WTC11 (cell line): Measurements from ENCODE around the gene PDHB. TPM values are rescaled to one million over a fixed set of nuclear protein-coding genes. Genes with fewer than 3 reads are reported as not detected.

Experiments
- ATAC-seq: fragments of 200-7000 bp; cut with Tn5 transposase; 2 replicates; pipeline ENCODE4 v1.10.0; 2021; ENCODE audit warnings: mild to moderate bottlenecking, moderate library complexity
- CTCF ChIA-PET: fragments of 300-600 bp; sonication (Branson Sonifier 250); formaldehyde crosslinking; loops from one replicate; lab custom pipeline; 2021; ENCODE audit warnings: antibody characterized with exemption; lab: Charles Lee
- POLR2A ChIA-PET: fragments of 350-600 bp; sonication (Branson Sonifier 250); formaldehyde crosslinking; loops from one replicate; lab custom pipeline; 2021; ENCODE audit warnings: antibody characterized with exemption; lab: Charles Lee
- DNase-seq: peaks from one replicate; pipeline ENCODE4 v3.0.0; 2021; ENCODE audit warnings: low spot score
- H3K27ac Mint-ChIP-seq: 2 replicates; pipeline ENCODE4 v1.8.0; 2021; ENCODE audit warnings: mixed read lengths
- H3K27me3 Mint-ChIP-seq: 2 replicates; pipeline ENCODE4 v1.8.0; 2021; ENCODE audit warnings: low read depth, mild to moderate bottlenecking, moderate library complexity, mixed read lengths
- H3K36me3 Mint-ChIP-seq: 2 replicates; pipeline ENCODE4 v1.8.0; 2021; ENCODE audit warnings: mixed read lengths
- H3K4me1 Mint-ChIP-seq: 2 replicates; pipeline ENCODE4 v1.8.0; 2022; ENCODE audit warnings: mixed read lengths
- H3K4me3 Mint-ChIP-seq: 2 replicates; pipeline ENCODE4 v1.8.0; 2021; ENCODE audit warnings: mild to moderate bottlenecking, moderate library complexity, mixed read lengths
- H3K9me3 Mint-ChIP-seq: 2 replicates; pipeline ENCODE4 v1.8.0; 2021; ENCODE audit warnings: mixed read lengths
- ATF6 ChIP-seq: sonication (generic); formaldehyde crosslinking; IDR thresholded peaks from 2 replicates; pipeline ENCODE4 v1.8.1; 2023; ENCODE audit warnings: mild to moderate bottlenecking, missing genetic modification reagents
- CREM ChIP-seq: sonication (generic); formaldehyde crosslinking; IDR thresholded peaks from 2 replicates; pipeline ENCODE4 v1.8.1; 2022; ENCODE audit warnings: mild to moderate bottlenecking, missing genetic modification reagents, moderate library complexity
- FOXP4 ChIP-seq: sonication (generic); formaldehyde crosslinking; IDR thresholded peaks from 2 replicates; pipeline ENCODE4 v1.8.0; 2022; ENCODE audit warnings: mild to moderate bottlenecking, missing genetic modification reagents
- GRHL2 ChIP-seq: fragments of 250-450 bp; sonication (Bioruptor Pico); IDR thresholded peaks from 2 replicates; pipeline ENCODE4 v1.8.0; 2022; ENCODE audit warnings: mild to moderate bottlenecking, moderate library complexity; ENCODE audit not compliant: insufficient replicate concordance, severe bottlenecking
- HMGA2 ChIP-seq: fragments of 250-450 bp; sonication (Bioruptor Pico); IDR thresholded peaks from 2 replicates; pipeline ENCODE4 v1.4.0; 2021; ENCODE audit warnings: mild to moderate bottlenecking, moderate library complexity
- KAT7 ChIP-seq: sonication (generic); formaldehyde crosslinking; IDR thresholded peaks from 2 replicates; pipeline ENCODE4 v1.8.1; 2023; ENCODE audit warnings: missing genetic modification reagents, mild to moderate bottlenecking, borderline replicate concordance
- MXD4 ChIP-seq: fragments of 250-450 bp; sonication (Bioruptor Pico); IDR thresholded peaks from 2 replicates; pipeline ENCODE4 v1.8.0; 2021; ENCODE audit warnings: mild to moderate bottlenecking, moderate library complexity, borderline replicate concordance
- NFATC4 ChIP-seq: fragments of 250-450 bp; sonication (Bioruptor Pico); IDR thresholded peaks from 2 replicates; pipeline ENCODE4 v1.9.0; 2021; ENCODE audit warnings: mild to moderate bottlenecking
- NFE2L1 ChIP-seq: sonication (generic); formaldehyde crosslinking; IDR thresholded peaks from 2 replicates; pipeline ENCODE4 v1.8.1; 2023; ENCODE audit warnings: missing genetic modification reagents
- RORB ChIP-seq: fragments of 250-450 bp; sonication (Bioruptor Pico); IDR thresholded peaks from 2 replicates; pipeline ENCODE4 v1.9.0; 2021; ENCODE audit warnings: mild to moderate bottlenecking
- ZBTB43 ChIP-seq: sonication (generic); formaldehyde crosslinking; IDR thresholded peaks from 2 replicates; pipeline ENCODE4 v1.8.1; 2023; ENCODE audit warnings: mild to moderate bottlenecking, missing genetic modification reagents
- ZMAT4 ChIP-seq: fragments of 250-450 bp; sonication (Bioruptor Pico); IDR thresholded peaks from 2 replicates; pipeline ENCODE4 v1.9.0; 2021; ENCODE audit warnings: mild to moderate bottlenecking
- ZNF416 ChIP-seq: fragments of 250-450 bp; sonication (Bioruptor Pico); IDR thresholded peaks from 2 replicates; pipeline ENCODE4 v1.9.0; 2021; ENCODE audit warnings: mild to moderate bottlenecking, inconsistent platforms
- ZNF532 ChIP-seq: fragments of 250-450 bp; sonication (Bioruptor Pico); IDR thresholded peaks from 2 replicates; pipeline ENCODE4 v1.9.0; 2021; ENCODE audit warnings: mild to moderate bottlenecking, borderline replicate concordance
- total RNA-seq: library from RNA; stranded (reverse); gene quantifications from 3 replicates; pipeline ENCODE4 v1.2.3, GENCODE V29; 2021

The PDHB gene
- total RNA-seq, 1 experiment from 2014 or later, result 131 TPM

- Mint-ChIP-seq H3K4me1 (peaks cover 56% of the 10 kb centered on the region), H3K36me3 (no peaks in the 10 kb centered on the region), H3K27me3 (no peaks in the 10 kb centered on the region), H3K9me3 (no peaks in the 10 kb centered on the region), H3K27ac (peak overlapping the region; percentile 5; the same call in 1 of the 2 replicates), H3K4me3 (no peak overlapping the region)
- DNase-seq (no peak), ATAC-seq (no peak)
- ChIA-PET POLR2A (no interaction called here), CTCF (no interaction called here)
- no peak for TF ChIP-seq KAT7 (CRISPR knock-in tag)
Observed at GRCh38 chr3:58391156-58391865, 42.3 kb downstream of the PDHB start.

- ChIA-PET CTCF (no interaction called here), POLR2A (no interaction called here)
- Mint-ChIP-seq H3K27ac (peak overlapping the region; percentile 38; the same call in 1 of the 2 replicates), H3K36me3 (no peaks in the 10 kb centered on the region), H3K4me3 (no peak overlapping the region), H3K4me1 (peaks cover 38% of the 10 kb centered on the region), H3K9me3 (no peaks in the 10 kb centered on the region), H3K27me3 (no peaks in the 10 kb centered on the region)
- ATAC-seq, result peak; percentile 42; the same call in 1 of the 2 replicates
- DNase-seq, result no peak
- TF ChIP-seq GRHL2 (CRISPR knock-in tag) (no peak), ATF6 (CRISPR knock-in tag) (no peak), ZMAT4 (CRISPR knock-in tag) (no peak), NFE2L1 (CRISPR knock-in tag) (no peak), FOXP4 (CRISPR knock-in tag) (no peak)
Observed at GRCh38 chr3:58388550-58389091, 45.0 kb downstream of the PDHB start.

- no peak; the same call in 1 of the 2 replicates for ATAC-seq
- H3K4me3 Mint-ChIP-seq, result no peak overlapping the region
Observed at GRCh38 chr3:58387650-58388546, 45.7 kb downstream of the PDHB start.

More at GRCh38 chr3:58387650-58388546, 45.7 kb downstream of the PDHB start:
- H3K9me3 Mint-ChIP-seq, result no peaks in the 10 kb centered on the region
- H3K36me3 Mint-ChIP-seq, result no peaks in the 10 kb centered on the region
- no peak for DNase-seq
- H3K27me3 Mint-ChIP-seq, result no peaks in the 10 kb centered on the region
- peaks cover 38% of the 10 kb centered on the region for H3K4me1 Mint-ChIP-seq
- ChIA-PET CTCF (no interaction called here), POLR2A (no interaction called here)
- H3K27ac Mint-ChIP-seq, result peak overlapping the region; percentile 1
- TF ChIP-seq MXD4 (CRISPR knock-in tag) (no peak), NFATC4 (CRISPR knock-in tag) (no peak), ZNF416 (no peak), HMGA2 (no peak), ZBTB43 (no peak), ZNF532 (CRISPR knock-in tag) (no peak), RORB (CRISPR knock-in tag) (no peak), CREM (CRISPR knock-in tag) (no peak)
